Neural progenitor cell (in vitro differentiated cells): ENCODE data around the gene HBD. TPM values are rescaled to one million over a fixed set of nuclear protein-coding genes. Genes with fewer than 3 reads are reported as not detected.

ENCODE experiments used
- DNase-seq: peaks from one replicate; pipeline ENCODE4 v3.0.0-alpha.2; 2016; ENCODE audit warnings: low spot score
- H2AFZ ChIP-seq: fragments of 200-600 bp; sonication (generic); replicated peaks from 2 replicates; pipeline ENCODE4 v1.6.1; 2016; ENCODE audit warnings: antibody characterized with exemption
- H3F3A ChIP-seq: fragments of 200-600 bp; sonication (generic); 2 replicates; pipeline ENCODE4 v1.6.1; 2016; ENCODE audit warnings: antibody characterized with exemption, low read depth
- H3K27ac ChIP-seq: fragments of 200-600 bp; sonication (generic); 2 replicates; pipeline ENCODE4 v1.5.1; 2016; ENCODE audit warnings: mild to moderate bottlenecking
- H3K27me3 ChIP-seq: fragments of 200-600 bp; sonication (generic); 2 replicates; pipeline ENCODE4 v1.6.1; 2016; ENCODE audit warnings: mild to moderate bottlenecking, moderate library complexity
- H3K36me3 ChIP-seq: fragments of 200-600 bp; sonication (generic); 2 replicates; pipeline ENCODE4 v1.5.1; 2016
- H3K4me1 ChIP-seq: fragments of 200-600 bp; sonication (generic); 2 replicates; pipeline ENCODE4 v1.6.1; 2016; ENCODE audit warnings: mixed run types
- H3K4me2 ChIP-seq: fragments of 200-600 bp; sonication (generic); 2 replicates; pipeline ENCODE4 v1.6.1; 2016
- H3K4me3 ChIP-seq: fragments of 200-600 bp; sonication (generic); 2 replicates; pipeline ENCODE4 v1.5.1; 2016
- H3K79me2 ChIP-seq: fragments of 200-600 bp; sonication (generic); 2 replicates; pipeline ENCODE4 v1.6.1; 2016; ENCODE audit warnings: low read depth
- H3K9ac ChIP-seq: fragments of 200-600 bp; sonication (generic); 2 replicates; pipeline ENCODE4 v1.6.1; 2016
- H3K9me3 ChIP-seq: fragments of 200-600 bp; sonication (generic); 2 replicates; pipeline ENCODE4 v1.5.1; 2016; ENCODE audit warnings: low read depth
- H4K20me1 ChIP-seq: fragments of 200-600 bp; sonication (generic); 2 replicates; pipeline ENCODE4 v1.6.1; 2016; ENCODE audit warnings: low read depth
- H3K27ac Mint-ChIP-seq: 3 replicates; pipeline ENCODE4 v1.8.0; 2021; ENCODE audit warnings: mixed read lengths
- H3K27me3 Mint-ChIP-seq: 2 replicates; pipeline ENCODE4 v1.8.0; 2022; ENCODE audit warnings: low read depth, mild to moderate bottlenecking, inconsistent platforms, moderate library complexity, mixed read lengths; ENCODE audit not compliant: insufficient read depth
- H3K36me3 Mint-ChIP-seq: 3 replicates; pipeline ENCODE4 v1.8.0; 2021; ENCODE audit warnings: mixed read lengths
- H3K4me1 Mint-ChIP-seq: 3 replicates; pipeline ENCODE4 v1.8.0; 2021; ENCODE audit warnings: mixed read lengths
- H3K4me3 Mint-ChIP-seq: 3 replicates; pipeline ENCODE4 v1.8.0; 2021; ENCODE audit warnings: mild to moderate bottlenecking, moderate library complexity, mixed read lengths
- H3K9me3 Mint-ChIP-seq: 3 replicates; pipeline ENCODE4 v1.8.0; 2020; ENCODE audit warnings: mixed read lengths
- EZH2 ChIP-seq: fragments of 200-600 bp; sonication (generic); IDR thresholded peaks from 2 replicates; pipeline ENCODE4 v1.6.1; 2017; ENCODE audit warnings: antibody characterized with exemption, mild to moderate bottlenecking, moderate library complexity
- EZH2phosphoT487 ChIP-seq: fragments of 200-600 bp; sonication (generic); IDR thresholded peaks from 2 replicates; pipeline ENCODE4 v1.6.1; 2017; ENCODE audit warnings: antibody characterized with exemption
- total RNA-seq: library from RNA; depleted of rRNA; stranded (reverse); fragments of >200 nt; gene quantifications from 2 replicates; pipeline ENCODE4 v1.2.3, GENCODE V29; 2015; ENCODE audit warnings: low replicate concordance
- TF ChIP-seq, protein P1 (sequence below): fragments of 200-600 bp; sonication (generic); IDR thresholded peaks from 2 replicates; pipeline ENCODE4 v1.5.1; 2017; ENCODE audit warnings: antibody characterized with exemption, mild to moderate bottlenecking

Gene HBD
- total RNA-seq, 1 donor from 2014 or later = not detected

DNA sequence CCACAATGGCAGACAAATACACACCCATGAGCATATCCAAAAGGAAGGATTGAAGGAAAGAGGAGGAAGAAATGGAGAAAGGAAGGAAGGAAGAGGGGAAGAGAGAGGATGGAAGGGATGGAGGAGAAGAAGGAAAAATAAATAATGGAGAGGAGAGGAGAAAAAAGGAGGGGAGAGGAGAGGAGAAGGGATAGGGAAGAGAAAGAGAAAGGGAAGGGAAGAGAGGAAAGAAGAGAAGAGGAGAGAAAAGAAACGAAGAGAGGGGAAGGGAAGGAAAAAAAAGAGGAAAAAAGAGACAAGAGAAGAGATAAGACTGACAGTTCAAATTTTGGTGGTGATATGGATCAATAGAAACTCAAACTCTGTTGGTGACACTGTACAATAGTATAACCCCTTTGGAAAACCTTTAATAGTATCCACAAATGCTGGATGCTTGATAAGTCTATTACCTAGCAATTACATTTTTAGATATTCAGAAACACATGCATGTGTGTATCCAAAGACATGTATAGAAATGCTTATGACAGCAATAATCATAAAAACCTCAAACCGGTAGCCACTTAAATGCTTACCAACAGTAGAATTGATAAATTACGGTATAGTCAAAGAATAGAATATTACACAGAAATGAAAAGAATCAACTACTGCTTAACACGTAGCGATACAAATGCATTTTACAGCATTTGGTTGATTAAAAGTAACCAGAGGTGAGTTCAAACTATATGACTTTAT is 1.2 kb upstream of the HBD start:
- H3K36me3 Mint-ChIP-seq = no peaks in the 10 kb centered on the region
- H3K4me3 ChIP-seq = no peak overlapping the region
- no peaks in the 10 kb centered on the region for H3K36me3 ChIP-seq
- H3K4me1 ChIP-seq = no peaks in the 10 kb centered on the region
- H3K27ac ChIP-seq = no peak overlapping the region
- no peak for DNase-seq
- no peak overlapping the region for H3K27ac Mint-ChIP-seq
- no peak overlapping the region for H3K4me2 ChIP-seq
- TF ChIP-seq, protein P1, sequence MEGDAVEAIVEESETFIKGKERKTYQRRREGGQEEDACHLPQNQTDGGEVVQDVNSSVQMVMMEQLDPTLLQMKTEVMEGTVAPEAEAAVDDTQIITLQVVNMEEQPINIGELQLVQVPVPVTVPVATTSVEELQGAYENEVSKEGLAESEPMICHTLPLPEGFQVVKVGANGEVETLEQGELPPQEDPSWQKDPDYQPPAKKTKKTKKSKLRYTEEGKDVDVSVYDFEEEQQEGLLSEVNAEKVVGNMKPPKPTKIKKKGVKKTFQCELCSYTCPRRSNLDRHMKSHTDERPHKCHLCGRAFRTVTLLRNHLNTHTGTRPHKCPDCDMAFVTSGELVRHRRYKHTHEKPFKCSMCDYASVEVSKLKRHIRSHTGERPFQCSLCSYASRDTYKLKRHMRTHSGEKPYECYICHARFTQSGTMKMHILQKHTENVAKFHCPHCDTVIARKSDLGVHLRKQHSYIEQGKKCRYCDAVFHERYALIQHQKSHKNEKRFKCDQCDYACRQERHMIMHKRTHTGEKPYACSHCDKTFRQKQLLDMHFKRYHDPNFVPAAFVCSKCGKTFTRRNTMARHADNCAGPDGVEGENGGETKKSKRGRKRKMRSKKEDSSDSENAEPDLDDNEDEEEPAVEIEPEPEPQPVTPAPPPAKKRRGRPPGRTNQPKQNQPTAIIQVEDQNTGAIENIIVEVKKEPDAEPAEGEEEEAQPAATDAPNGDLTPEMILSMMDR = no peak
- TF ChIP-seq EZH2phosphoT487 (no peak), EZH2 (no peak)
- peaks cover 2% of the 10 kb centered on the region for H3K27me3 Mint-ChIP-seq
- H3K9me3 ChIP-seq = no peaks in the 10 kb centered on the region
- no peak overlapping the region for H3K9ac ChIP-seq
- no peak overlapping the region for H3K4me3 Mint-ChIP-seq
- no peaks in the 10 kb centered on the region for H3K79me2 ChIP-seq
- H2AFZ ChIP-seq = no peak overlapping the region
- H4K20me1 ChIP-seq = no peaks in the 10 kb centered on the region
- no peaks in the 10 kb centered on the region for H3K27me3 ChIP-seq
- no peaks in the 10 kb centered on the region for H3K4me1 Mint-ChIP-seq
- H3F3A ChIP-seq = no peaks in the 10 kb centered on the region
- H3K9me3 Mint-ChIP-seq = no peaks in the 10 kb centered on the region

DNA sequence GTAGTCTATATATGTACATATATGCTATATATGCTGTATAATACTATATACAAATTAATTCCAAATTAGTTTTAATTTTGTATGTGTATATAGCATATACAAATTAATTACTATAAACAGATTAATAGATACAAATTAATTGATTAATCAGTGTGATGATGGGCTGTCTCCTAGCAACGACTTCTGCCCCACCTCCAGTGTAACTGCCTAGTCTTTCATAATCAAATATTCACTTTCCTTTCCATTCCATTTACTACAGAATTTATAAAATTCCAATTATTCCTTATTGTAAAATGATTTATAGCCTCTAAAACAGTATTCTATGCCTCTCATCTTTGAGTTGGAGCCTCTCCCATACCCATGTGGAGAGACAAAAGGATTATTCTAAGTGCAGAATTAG is 976 bp downstream of the HBD start:
- no peak overlapping the region for H3K27ac Mint-ChIP-seq
- no peaks in the 10 kb centered on the region for H4K20me1 ChIP-seq

DNA sequence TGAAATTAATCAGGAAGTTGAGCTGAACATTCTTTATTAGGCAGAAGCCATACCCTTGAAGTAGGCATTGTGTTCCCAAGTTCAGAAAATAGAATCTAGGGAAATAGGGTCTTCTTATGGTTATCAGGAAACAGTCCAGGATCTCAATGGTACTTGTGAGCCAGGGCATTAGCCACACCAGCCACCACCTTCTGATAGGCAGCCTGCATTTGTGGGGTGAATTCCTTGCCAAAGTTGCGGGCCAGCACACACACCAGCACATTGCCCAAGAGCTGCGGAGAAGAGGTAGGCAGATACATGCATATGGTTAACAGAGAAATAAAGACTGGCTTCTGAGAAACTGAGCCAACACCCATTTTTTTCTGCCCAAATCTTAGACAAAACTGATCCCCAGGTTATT is 1.5 kb downstream of the HBD start:
- Mint-ChIP-seq H3K4me3 (no peak overlapping the region), H3K27ac (no peak overlapping the region)
- H3K4me2 ChIP-seq = no peak overlapping the region

More for the DNA sequence above, 976 bp downstream of the HBD start:
- Histone ChIP-seq H3K27me3 (no peaks in the 10 kb centered on the region), H3K9me3 (no peaks in the 10 kb centered on the region), H3K9ac (no peak overlapping the region), H3K4me2 (no peak overlapping the region), H3K4me1 (no peaks in the 10 kb centered on the region), H3K79me2 (no peaks in the 10 kb centered on the region), H2AFZ (no peak overlapping the region), H3K27ac (no peak overlapping the region), H3K36me3 (no peaks in the 10 kb centered on the region), H3K4me3 (no peak overlapping the region), H3F3A (no peaks in the 10 kb centered on the region)
- H3K27me3 Mint-ChIP-seq = peaks cover 2% of the 10 kb centered on the region
- H3K36me3 Mint-ChIP-seq = no peaks in the 10 kb centered on the region
- H3K4me3 Mint-ChIP-seq = no peak overlapping the region
- H3K4me1 Mint-ChIP-seq = no peaks in the 10 kb centered on the region
- H3K9me3 Mint-ChIP-seq = no peaks in the 10 kb centered on the region
- no peak for DNase-seq
- TF ChIP-seq EZH2 = no peak
- TF ChIP-seq, protein P1 = no peak
- TF ChIP-seq EZH2phosphoT487 = no peak

More for the DNA sequence above, 1.5 kb downstream of the HBD start:
- Mint-ChIP-seq H3K4me1 (no peaks in the 10 kb centered on the region), H3K36me3 (no peaks in the 10 kb centered on the region), H3K9me3 (no peaks in the 10 kb centered on the region), H3K27me3 (peaks cover 2% of the 10 kb centered on the region)
- Histone ChIP-seq H3K9me3 (no peaks in the 10 kb centered on the region), H3F3A (no peaks in the 10 kb centered on the region), H3K27ac (no peak overlapping the region), H3K79me2 (no peaks in the 10 kb centered on the region), H4K20me1 (no peaks in the 10 kb centered on the region), H3K36me3 (no peaks in the 10 kb centered on the region), H3K27me3 (no peaks in the 10 kb centered on the region), H3K9ac (no peak overlapping the region), H3K4me1 (no peaks in the 10 kb centered on the region), H3K4me3 (no peak overlapping the region), H2AFZ (no peak overlapping the region)
- no peak for TF ChIP-seq EZH2
- TF ChIP-seq, protein P1 = no peak
- DNase-seq = no peak
